ENCODE measurements around the gene TAF4B.

GRCh38 chr18:26252411-26252810 lies 26.2 kb downstream of the TAF4B start:
- no peak for TF ChIP-seq CTCF (IDR thresholded peaks at IDR 0.05; ENCODE audit: insufficient read depth, low read depth, low read length)
- TF ChIP-seq EZH2 (IDR thresholded peaks at IDR 0.05; ENCODE audit: insufficient read depth, low read length), result no peak
